ENCODE data around the gene TM4SF18.

- TF ChIP-seq, protein P1, sequence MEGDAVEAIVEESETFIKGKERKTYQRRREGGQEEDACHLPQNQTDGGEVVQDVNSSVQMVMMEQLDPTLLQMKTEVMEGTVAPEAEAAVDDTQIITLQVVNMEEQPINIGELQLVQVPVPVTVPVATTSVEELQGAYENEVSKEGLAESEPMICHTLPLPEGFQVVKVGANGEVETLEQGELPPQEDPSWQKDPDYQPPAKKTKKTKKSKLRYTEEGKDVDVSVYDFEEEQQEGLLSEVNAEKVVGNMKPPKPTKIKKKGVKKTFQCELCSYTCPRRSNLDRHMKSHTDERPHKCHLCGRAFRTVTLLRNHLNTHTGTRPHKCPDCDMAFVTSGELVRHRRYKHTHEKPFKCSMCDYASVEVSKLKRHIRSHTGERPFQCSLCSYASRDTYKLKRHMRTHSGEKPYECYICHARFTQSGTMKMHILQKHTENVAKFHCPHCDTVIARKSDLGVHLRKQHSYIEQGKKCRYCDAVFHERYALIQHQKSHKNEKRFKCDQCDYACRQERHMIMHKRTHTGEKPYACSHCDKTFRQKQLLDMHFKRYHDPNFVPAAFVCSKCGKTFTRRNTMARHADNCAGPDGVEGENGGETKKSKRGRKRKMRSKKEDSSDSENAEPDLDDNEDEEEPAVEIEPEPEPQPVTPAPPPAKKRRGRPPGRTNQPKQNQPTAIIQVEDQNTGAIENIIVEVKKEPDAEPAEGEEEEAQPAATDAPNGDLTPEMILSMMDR (IDR thresholded peaks at IDR 0.05), result no peak
- no peak for TF ChIP-seq POLR2A (IDR thresholded peaks at IDR 0.05)
Measured at GRCh38 chr3:149274220-149274619, 59.2 kb downstream of the TM4SF18 start.

Data from vagina (tissue), 2 donors.